ENCODE measurements around the gene REPIN1.

The REPIN1 gene

DNA sequence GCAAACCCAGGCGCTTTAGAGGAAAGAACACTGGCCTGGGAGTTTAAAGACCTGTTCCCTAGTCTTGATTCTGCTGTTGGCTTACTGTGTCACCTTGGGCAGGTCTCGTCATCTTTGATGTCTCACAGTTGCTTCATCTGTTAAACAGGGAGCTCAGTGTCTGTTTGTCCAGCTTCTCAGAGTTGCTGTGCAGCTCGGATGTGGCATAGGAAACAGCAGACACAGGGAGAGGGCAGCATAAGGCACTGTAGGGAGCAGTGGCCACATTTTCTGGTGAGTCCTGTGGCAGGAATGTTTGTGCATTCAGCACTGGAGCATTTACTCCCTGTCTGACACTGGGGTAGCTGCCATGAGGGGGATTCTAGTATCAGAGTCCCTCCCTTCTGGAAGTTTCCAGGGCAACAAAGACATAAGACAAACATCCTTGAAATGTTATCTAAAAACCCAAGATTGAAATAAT is 2.0 kb downstream of the REPIN1 start:
- Histone ChIP-seq H3K79me2 (ENCODE audit: insufficient read depth, low read length) (no peaks in the 10 kb centered on the region), H3F3A (ENCODE audit: insufficient read depth, low read length) (no peaks in the 10 kb centered on the region; the same call in 1 of the 2 replicates)

DNA sequence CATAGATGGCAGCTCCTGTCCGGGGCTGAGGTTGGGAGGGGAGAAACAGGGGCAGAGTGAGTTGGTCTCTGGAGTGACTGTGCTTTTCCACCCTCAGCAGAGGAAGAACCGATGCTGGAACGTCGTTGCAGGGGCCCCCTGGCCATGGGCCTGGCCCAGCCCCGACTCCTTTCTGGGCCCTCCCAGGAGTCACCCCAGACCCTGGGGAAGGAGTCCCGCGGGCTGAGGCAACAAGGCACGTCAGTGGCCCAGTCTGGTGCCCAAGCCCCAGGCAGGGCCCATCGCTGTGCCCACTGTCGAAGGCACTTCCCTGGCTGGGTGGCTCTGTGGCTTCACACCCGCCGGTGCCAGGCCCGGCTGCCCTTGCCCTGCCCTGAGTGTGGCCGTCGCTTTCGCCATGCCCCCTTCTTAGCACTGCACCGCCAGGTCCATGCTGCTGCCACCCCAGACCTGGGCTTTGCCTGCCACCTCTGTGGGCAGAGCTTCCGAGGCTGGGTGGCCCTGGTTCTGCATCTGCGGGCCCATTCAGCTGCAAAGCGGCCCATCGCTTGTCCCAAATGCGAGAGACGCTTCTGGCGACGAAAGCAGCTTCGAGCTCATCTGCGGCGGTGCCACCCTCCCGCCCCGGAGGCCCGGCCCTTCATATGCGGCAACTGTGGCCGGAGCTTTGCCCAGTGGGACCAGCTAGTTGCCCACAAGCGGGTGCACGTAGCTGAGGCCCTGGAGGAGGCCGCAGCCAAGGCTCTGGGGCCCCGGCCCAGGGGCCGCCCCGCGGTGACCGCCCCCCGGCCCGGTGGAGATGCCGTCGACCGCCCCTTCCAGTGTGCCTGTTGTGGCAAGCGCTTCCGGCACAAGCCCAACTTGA is 2.7 kb downstream of the REPIN1 start:
- Histone ChIP-seq H3K4me1 (ENCODE audit: insufficient read depth, low read length, severe bottlenecking) (peaks cover 51% of the 10 kb centered on the region), H3K4me3 (ENCODE audit: low read depth, low read length, poor library complexity, severe bottlenecking) (no peak overlapping the region), H3F3A (ENCODE audit: insufficient read depth, low read length) (no peaks in the 10 kb centered on the region; the same call in 1 of the 2 replicates), H3K27ac (ENCODE audit: low read depth, low read length, poor library complexity, severe bottlenecking) (no peak overlapping the region), H3K9me2 (ENCODE audit: low read depth, low read length) (no peaks in the 10 kb centered on the region), H3K36me3 (ENCODE audit: insufficient read depth, low read length) (peaks cover 41% of the 10 kb centered on the region), H3K79me2 (ENCODE audit: insufficient read depth, low read length) (no peaks in the 10 kb centered on the region), H4K20me1 (ENCODE audit: insufficient read depth, low read length) (no peaks in the 10 kb centered on the region), H3K27me3 (ENCODE audit: insufficient read depth, low read length) (no peaks in the 10 kb centered on the region), H2AFZ (ENCODE audit: low read length) (no peak overlapping the region), H3K9me3 (ENCODE audit: low read length) (no peaks in the 10 kb centered on the region), H3K9ac (ENCODE audit: low read length) (no peak overlapping the region), H3K4me2 (ENCODE audit: low read length) (no peak overlapping the region)
- no peak for TF ChIP-seq EZH2 (IDR thresholded peaks at IDR 0.05; ENCODE audit: borderline replicate concordance, low read length)
- TF ChIP-seq, protein P1, sequence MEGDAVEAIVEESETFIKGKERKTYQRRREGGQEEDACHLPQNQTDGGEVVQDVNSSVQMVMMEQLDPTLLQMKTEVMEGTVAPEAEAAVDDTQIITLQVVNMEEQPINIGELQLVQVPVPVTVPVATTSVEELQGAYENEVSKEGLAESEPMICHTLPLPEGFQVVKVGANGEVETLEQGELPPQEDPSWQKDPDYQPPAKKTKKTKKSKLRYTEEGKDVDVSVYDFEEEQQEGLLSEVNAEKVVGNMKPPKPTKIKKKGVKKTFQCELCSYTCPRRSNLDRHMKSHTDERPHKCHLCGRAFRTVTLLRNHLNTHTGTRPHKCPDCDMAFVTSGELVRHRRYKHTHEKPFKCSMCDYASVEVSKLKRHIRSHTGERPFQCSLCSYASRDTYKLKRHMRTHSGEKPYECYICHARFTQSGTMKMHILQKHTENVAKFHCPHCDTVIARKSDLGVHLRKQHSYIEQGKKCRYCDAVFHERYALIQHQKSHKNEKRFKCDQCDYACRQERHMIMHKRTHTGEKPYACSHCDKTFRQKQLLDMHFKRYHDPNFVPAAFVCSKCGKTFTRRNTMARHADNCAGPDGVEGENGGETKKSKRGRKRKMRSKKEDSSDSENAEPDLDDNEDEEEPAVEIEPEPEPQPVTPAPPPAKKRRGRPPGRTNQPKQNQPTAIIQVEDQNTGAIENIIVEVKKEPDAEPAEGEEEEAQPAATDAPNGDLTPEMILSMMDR (IDR thresholded peaks at IDR 0.05; ENCODE audit: low read length) = no peak

More for the DNA sequence above, 2.0 kb downstream of the REPIN1 start:
- H3K9ac ChIP-seq (ENCODE audit: low read length) = no peak overlapping the region; the same call in 1 of the 2 replicates
- peak overlapping the region; percentile 79 for H3K4me2 ChIP-seq (ENCODE audit: low read length)
- peaks cover 41% of the 10 kb centered on the region for H3K36me3 ChIP-seq (ENCODE audit: insufficient read depth, low read length)
- H4K20me1 ChIP-seq (ENCODE audit: insufficient read depth, low read length) = no peaks in the 10 kb centered on the region
- TF ChIP-seq, protein P1 (IDR thresholded peaks at IDR 0.05; ENCODE audit: low read length) = no peak
- TF ChIP-seq EZH2 (IDR thresholded peaks at IDR 0.05; ENCODE audit: borderline replicate concordance, low read length) = no peak
- peaks cover 51% of the 10 kb centered on the region for H3K4me1 ChIP-seq (ENCODE audit: insufficient read depth, low read length, severe bottlenecking)
- H3K4me3 ChIP-seq (ENCODE audit: low read depth, low read length, poor library complexity, severe bottlenecking) = peak overlapping the region; percentile 75
- H3K27ac ChIP-seq (ENCODE audit: low read depth, low read length, poor library complexity, severe bottlenecking) = peak overlapping the region; percentile 75
- H3K9me2 ChIP-seq (ENCODE audit: low read depth, low read length) = no peaks in the 10 kb centered on the region
- H3K9me3 ChIP-seq (ENCODE audit: low read length) = no peaks in the 10 kb centered on the region
- H3K27me3 ChIP-seq (ENCODE audit: insufficient read depth, low read length) = no peaks in the 10 kb centered on the region
- no peak overlapping the region for H2AFZ ChIP-seq (ENCODE audit: low read length)

DNA sequence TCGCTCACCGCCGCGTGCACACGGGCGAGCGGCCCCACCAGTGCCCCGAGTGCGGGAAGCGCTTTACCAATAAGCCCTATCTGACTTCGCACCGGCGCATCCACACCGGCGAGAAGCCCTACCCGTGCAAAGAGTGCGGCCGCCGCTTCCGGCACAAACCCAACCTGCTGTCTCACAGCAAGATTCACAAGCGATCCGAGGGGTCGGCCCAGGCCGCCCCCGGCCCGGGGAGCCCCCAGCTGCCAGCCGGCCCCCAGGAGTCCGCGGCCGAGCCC is 3.3 kb downstream of the REPIN1 start:
- no peaks in the 10 kb centered on the region for H4K20me1 ChIP-seq (ENCODE audit: insufficient read depth, low read length)
- no peak overlapping the region for H3K4me3 ChIP-seq (ENCODE audit: low read depth, low read length, poor library complexity, severe bottlenecking)
- H3K9me2 ChIP-seq (ENCODE audit: low read depth, low read length) = no peaks in the 10 kb centered on the region
- H3K27me3 ChIP-seq (ENCODE audit: insufficient read depth, low read length) = no peaks in the 10 kb centered on the region
- no peak overlapping the region for H3K27ac ChIP-seq (ENCODE audit: low read depth, low read length, poor library complexity, severe bottlenecking)
- no peaks in the 10 kb centered on the region for H3K79me2 ChIP-seq (ENCODE audit: insufficient read depth, low read length)
- TF ChIP-seq, protein P1 (IDR thresholded peaks at IDR 0.05; ENCODE audit: low read length) = no peak
- TF ChIP-seq EZH2 (IDR thresholded peaks at IDR 0.05; ENCODE audit: borderline replicate concordance, low read length) = no peak
- H3K36me3 ChIP-seq (ENCODE audit: insufficient read depth, low read length) = peaks cover 41% of the 10 kb centered on the region
- peaks cover 52% of the 10 kb centered on the region for H3K4me1 ChIP-seq (ENCODE audit: insufficient read depth, low read length, severe bottlenecking)
- no peaks in the 10 kb centered on the region for H3K9me3 ChIP-seq (ENCODE audit: low read length)
- no peaks in the 10 kb centered on the region; the same call in 1 of the 2 replicates for H3F3A ChIP-seq (ENCODE audit: insufficient read depth, low read length)
- no peak overlapping the region for H2AFZ ChIP-seq (ENCODE audit: low read length)
- H3K4me2 ChIP-seq (ENCODE audit: low read length) = no peak overlapping the region
- no peak overlapping the region for H3K9ac ChIP-seq (ENCODE audit: low read length)
